GM21576 (cell line): ENCODE results near the gene TMEM175.
"Not testable (repeated sequence)": the region's sequence is repeated elsewhere in the genome, so short reads cannot be mapped to it uniquely, and the experiment has no call there.

Experiments
- ATAC-seq: cut with Tn5 transposase; IDR thresholded peaks from one replicate; pipeline ENCODE4 v1.9.1; 2021; ENCODE audit warnings: mild to moderate bottlenecking, moderate library complexity; ENCODE audit not compliant: unreplicated experiment

The TMEM175 gene

DNA sequence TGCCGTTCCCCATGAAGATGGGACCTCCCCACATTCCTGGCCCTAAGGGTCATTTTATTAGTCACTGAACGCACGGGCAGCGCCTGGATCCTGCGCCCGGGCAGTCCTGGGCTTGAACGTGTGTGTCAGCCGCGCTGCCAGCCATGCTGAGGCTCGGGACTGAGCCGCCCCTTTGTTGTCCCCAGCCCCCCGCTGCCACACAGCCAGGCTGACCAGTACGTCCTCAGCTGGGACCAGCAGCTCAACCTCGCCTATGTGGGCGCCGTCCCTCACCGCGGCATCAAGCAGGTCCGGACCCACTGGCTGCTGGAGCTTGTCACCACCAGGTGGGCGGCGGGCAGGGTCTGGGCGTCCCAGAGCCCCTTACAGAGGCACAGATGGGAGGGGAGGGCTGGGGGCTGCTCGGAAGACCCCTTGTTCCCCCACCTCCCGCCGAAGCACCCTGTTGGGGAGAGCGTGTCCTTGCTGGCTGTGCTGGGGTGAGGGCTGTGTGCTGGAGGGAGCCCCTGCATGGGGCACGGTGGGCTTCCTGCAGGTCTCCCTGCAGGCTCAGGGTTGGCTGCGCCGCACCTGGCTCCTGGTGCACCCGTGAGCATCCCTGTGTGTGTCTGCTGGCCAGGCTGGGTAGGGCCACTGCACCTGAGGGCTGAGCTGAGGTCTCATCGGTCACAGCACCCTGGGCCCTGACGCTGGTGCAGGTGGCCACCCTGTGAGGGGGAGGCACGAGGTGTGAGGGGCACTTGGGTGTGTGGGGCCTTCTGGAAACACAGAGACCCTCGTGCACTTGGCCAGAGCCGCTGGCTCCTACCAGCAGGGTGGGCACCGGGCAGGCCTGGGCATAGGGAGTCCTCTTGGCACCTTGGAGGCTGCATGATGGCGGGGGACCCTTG is 55.6 kb downstream of the TMEM175 start:
- no peak for ATAC-seq

GRCh38 chr4:988726-989721 is 56.8 kb downstream of the TMEM175 start:
- no peak for ATAC-seq

GRCh38 chr4:989722-990471 is 57.6 kb downstream of the TMEM175 start:
- ATAC-seq, result no peak

GRCh38 chr4:990746-991367 is 58.6 kb downstream of the TMEM175 start:
- no peak for ATAC-seq

DNA sequence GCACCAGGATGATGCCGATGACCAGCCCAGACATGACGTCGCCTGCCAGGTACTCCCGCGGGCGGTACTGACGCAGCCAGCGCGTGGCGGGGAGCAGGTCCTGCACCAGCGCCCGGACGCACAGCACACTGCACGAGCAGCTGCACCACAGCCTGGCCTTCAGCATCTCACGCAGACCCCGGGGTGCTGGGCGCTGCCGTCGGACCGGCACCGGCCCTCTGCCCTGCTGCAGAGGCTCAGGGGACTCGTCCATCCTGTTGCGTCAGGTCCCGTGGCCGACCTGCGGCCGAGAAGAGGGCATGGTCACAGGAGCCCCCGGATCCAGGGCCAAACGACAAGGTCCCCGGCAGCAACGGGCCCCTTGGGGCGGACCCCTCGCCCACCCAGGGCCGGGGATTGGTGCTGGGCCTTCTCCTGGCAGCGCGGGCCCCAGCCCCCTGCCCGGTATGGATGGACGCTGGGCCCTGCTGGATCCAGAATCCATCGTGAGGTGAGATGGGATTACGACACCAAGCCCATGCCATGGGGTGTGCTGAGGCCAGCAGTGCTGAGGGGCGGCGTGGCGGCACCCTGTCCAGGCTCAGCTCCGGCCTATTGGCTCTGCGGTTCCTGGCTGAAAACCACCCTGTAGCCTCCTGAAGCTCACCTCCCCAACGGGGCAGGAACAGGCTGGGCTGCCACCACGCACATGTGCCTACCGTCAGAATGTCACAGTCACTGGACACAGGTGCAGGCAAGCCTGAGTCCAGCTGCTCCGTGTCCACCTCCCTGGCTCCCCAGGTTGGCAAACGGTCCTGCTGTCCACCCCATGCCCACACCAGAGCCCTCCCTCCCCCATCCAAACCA is 59.4 kb downstream of the TMEM175 start:
- no peak for ATAC-seq

DNA sequence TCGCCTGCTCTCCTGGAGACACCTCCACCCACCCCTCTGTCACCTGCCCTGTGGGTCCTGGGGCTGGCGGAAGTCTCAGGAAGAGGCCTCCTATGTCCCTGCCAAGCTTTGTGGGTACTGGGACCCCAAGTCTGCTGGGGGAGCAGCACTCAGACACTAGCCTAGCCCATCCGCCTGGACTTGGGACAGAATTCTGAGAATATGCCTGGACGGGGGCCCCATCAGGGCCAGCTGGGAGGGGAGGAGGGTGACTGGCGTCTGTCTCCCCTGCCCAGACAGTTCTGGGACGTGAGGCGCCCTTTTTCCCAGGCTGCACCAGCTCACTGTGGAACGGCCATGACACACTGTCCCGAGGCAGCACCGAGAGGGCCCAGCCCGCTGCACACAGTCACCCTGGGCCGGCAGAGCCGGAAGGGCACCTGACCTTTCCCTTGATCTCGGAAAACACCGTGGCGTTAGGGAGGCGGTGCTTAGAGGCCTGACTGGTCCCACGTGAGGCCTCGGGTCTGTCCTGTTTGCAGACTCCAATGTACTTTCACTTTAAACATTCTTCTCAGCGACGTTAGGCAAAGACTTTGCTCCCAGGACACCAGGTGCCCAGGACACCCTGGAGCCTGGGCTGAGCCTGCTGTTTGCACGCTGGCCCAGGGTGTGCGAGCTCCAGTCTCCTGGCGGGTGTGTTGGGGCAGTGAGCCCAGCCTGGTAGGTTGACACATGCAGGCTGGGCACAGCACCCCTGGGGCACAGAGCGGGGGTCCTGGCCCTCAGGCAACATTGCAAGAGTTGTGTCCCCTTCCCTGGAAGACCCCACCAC is 60.2 kb downstream of the TMEM175 start:
- ATAC-seq, result no peak

GRCh38 chr4:993111-994029 is 61.1 kb downstream of the TMEM175 start, which contains the start of gene SLC26A1:
Gene SLC26A1, minus strand, starts transcription at chr4:993404. Its CDS starts 1,701 bp downstream, at chr4:991703.
- no peak for ATAC-seq

- no peak for ATAC-seq
These were observed 63.2 kb downstream of the TMEM175 start for GRCh38 chr4:995311-996026.

DNA sequence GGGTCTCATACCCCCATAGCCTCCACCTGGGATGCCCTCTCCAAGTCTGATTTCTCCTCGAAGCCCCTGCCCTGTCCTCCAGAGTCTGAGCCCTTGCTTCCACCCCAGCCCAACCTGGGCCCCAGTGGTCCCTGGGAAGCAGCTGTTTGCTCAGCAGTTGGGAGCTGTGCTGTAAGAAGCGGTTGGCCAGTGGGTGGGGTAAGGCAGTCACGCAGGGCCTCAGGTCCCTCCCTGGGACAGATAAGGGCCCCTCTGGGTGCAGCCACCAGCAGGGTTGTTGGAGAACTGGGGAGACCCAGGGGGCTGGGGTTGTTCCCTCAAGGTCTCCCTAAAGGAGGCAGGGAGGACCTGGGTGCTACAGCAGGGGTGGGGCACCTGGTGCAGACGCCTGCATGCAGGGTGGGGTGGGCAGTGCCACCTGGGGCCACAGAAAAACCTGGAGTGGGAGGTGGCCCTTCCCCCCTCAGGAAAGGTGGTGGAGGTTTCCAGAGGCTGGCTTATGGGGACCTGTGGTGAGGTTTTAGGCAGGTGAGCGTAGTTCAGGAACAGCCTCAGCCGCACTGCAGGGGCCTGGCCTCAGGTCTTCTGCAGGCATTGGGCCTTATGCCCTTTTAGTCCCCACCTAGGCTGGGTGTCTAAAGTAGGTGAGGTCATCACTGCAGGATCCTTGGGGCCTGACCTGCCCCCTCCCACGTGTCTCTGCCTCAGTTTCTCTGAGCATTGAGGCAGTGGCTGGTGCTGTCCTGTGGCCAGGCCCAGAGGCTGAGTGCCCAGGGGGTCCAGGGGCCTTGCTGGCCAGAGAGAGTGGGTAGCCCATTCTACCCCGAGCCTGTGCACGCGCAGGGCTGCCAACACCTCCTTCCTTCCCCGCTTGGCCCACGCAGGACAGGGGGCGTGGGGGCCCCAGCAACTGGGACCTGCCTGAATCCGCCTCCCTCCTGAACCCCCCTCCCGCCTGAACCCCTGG is 64.1 kb downstream of the TMEM175 start:
- ATAC-seq, result no peak

- ATAC-seq, result no peak
These were observed 64.7 kb downstream of the TMEM175 start for GRCh38 chr4:996997-997374.

DNA sequence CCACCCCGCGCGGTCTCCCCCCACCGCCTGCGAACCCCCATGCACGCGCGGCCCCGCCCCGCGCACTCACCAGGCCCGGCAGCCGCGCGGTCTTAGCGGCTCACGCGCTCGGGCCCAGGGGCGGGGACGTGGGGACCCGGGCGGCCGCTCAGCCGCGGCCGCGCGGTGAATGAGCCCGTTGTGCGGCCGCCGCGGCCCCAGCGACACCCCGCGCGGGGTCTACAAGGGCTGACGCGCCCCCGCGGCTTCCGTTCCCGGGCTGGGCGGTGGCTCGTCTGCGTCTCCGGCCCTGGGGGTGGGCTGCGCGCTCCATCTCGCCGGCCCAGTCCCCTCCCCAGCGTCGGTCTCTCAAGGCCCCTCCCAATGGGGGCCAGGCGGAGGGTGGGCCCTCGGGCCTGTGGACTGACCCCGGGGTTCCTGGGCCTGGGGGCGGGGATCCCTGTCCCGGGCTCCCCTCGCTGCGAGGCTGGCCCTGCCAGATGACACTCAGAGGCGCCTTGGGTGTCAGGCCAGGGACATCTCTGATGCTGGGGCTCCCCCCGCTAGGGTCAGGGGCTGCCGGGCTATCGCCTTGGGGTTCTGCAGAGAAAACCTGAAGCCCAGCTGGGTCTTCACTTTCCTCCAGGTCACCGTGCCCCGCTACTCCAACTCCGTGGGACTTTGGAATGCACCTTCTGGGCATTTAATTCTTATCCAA is 65.3 kb downstream of the TMEM175 start:
- no peak for ATAC-seq

- no peak for ATAC-seq
These were observed 65.9 kb downstream of the TMEM175 start for GRCh38 chr4:998096-998691.

GRCh38 chr4:999240-999863 is 67.1 kb downstream of the TMEM175 start:
- not testable (repeated sequence) for ATAC-seq

- ATAC-seq, result no peak
These were observed 67.7 kb downstream of the TMEM175 start for GRCh38 chr4:999882-1000425.
